Measurements from ENCODE around the gene TSPAN33. TPM values are rescaled to one million over a fixed set of nuclear protein-coding genes. Genes with fewer than 3 reads are reported as not detected.

The TSPAN33 gene
- total RNA-seq, 2 donors from 2014 or later = 3.8 to 9.7 TPM

DNA sequence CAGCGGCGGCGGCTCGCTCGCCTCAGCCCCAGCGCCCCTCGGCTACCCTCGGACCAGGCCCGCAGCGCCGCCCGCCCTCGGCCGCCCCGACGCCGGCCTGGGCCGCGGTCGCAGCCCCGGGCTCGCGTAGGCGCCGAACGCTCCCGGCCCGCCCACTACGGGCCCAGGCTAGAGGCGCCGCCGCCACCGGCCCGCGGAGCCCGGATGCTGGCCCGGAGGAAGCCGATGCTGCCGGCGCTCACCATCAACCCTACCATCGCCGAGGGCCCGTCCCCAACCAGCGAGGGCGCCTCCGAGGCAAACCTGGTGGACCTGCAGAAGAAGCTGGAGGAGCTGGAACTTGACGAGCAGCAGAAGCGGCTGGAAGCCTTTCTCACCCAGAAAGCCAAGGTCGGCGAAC lies 18.2 kb upstream of the TSPAN33 start:
- DNase-seq = no peak
- H3K4me3 ChIP-seq = no peak overlapping the region
- no peak overlapping the region for H3K9ac ChIP-seq (ENCODE audit: low read depth in 2 of 2, low read length in 2 of 2)
- H3K36me3 ChIP-seq = no peaks in the 10 kb centered on the region
- no peak overlapping the region for H3K27ac ChIP-seq
- H3K4me1 ChIP-seq = no peaks in the 10 kb centered on the region
- TF ChIP-seq, protein P1, sequence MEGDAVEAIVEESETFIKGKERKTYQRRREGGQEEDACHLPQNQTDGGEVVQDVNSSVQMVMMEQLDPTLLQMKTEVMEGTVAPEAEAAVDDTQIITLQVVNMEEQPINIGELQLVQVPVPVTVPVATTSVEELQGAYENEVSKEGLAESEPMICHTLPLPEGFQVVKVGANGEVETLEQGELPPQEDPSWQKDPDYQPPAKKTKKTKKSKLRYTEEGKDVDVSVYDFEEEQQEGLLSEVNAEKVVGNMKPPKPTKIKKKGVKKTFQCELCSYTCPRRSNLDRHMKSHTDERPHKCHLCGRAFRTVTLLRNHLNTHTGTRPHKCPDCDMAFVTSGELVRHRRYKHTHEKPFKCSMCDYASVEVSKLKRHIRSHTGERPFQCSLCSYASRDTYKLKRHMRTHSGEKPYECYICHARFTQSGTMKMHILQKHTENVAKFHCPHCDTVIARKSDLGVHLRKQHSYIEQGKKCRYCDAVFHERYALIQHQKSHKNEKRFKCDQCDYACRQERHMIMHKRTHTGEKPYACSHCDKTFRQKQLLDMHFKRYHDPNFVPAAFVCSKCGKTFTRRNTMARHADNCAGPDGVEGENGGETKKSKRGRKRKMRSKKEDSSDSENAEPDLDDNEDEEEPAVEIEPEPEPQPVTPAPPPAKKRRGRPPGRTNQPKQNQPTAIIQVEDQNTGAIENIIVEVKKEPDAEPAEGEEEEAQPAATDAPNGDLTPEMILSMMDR (IDR thresholded peaks at IDR 0.05) = no peak
- intact Hi-C loops (cut with DNase I) = no loop called here
- no peaks in the 10 kb centered on the region for H3K9me3 ChIP-seq
- no peaks in the 10 kb centered on the region for H3K27me3 ChIP-seq

DNA sequence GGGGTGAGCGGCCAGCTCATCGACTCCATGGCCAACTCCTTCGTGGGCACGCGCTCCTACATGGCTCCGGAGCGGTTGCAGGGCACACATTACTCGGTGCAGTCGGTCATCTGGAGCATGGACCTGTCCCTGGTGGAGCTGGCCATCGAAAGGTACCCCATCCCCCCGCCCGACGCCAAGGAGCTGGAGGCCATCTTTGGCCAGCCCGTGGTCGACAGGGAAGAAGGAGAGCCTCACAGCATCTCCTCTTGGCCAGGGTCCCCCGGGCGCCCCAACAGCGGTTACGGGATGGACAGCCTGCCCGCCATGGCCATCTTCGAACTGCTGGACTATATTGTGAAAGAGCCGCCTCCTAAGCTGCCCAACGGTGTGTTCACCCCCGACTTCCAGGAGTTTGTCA lies 17.4 kb upstream of the TSPAN33 start:
- H3K27me3 ChIP-seq = no peaks in the 10 kb centered on the region
- DNase-seq = no peak
- intact Hi-C loops (cut with DNase I) = no loop called here
- no peak overlapping the region for H3K9ac ChIP-seq (ENCODE audit: low read depth in 2 of 2, low read length in 2 of 2)
- TF ChIP-seq, protein P1 (IDR thresholded peaks at IDR 0.05) = no peak
- no peaks in the 10 kb centered on the region for H3K9me3 ChIP-seq
- no peak overlapping the region for H3K27ac ChIP-seq
- H3K4me1 ChIP-seq = no peaks in the 10 kb centered on the region
- no peaks in the 10 kb centered on the region for H3K36me3 ChIP-seq
- H3K4me3 ChIP-seq = no peak overlapping the region

GRCh38 chr7:129127601-129128000 lies 16.9 kb upstream of the TSPAN33 start:
- Histone ChIP-seq H3K27ac (no peak overlapping the region), H3K9ac (ENCODE audit: low read depth in 2 of 2, low read length in 2 of 2) (no peak overlapping the region), H3K4me1 (no peaks in the 10 kb centered on the region), H3K36me3 (no peaks in the 10 kb centered on the region), H3K27me3 (no peaks in the 10 kb centered on the region), H3K4me3 (no peak overlapping the region), H3K9me3 (no peaks in the 10 kb centered on the region)
- DNase-seq = no peak
- intact Hi-C loops (cut with DNase I) = no loop called here
- TF ChIP-seq, protein P1 (IDR thresholded peaks at IDR 0.05) = no peak

DNA sequence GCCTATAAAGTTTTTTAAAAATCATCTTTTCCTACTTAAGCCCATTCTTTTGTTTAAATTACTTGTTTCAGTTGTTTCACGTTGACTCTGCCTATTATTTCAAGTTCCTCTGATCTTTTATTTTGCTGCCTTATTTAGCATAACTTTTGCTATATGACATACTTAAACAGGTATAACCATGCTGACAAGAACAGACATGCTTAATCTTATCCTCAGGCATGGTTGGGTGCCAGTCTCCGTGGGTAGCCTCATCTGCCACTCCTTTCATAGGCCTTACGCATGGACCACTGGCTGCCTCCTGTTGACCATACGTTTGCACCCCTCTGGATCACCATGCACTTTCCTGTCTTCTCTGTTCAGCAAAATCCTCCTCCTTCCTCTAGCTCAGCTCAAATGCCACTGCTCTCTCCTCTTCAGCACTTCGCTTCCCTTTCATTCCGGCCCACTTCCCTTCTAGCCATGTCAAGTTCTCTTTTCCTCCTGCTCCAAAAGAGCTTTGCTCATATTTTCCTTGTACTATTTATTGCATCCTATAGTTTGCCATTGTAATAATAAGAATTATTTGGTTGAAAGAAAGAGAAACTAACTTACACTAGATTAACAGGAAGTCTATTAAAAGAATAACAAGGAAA lies 10.0 kb upstream of the TSPAN33 start:
- Histone ChIP-seq H3K27ac (peak overlapping the region; percentile 44), H3K9me3 (no peaks in the 10 kb centered on the region), H3K36me3 (no peaks in the 10 kb centered on the region), H3K27me3 (no peaks in the 10 kb centered on the region), H3K4me3 (no peak overlapping the region), H3K4me1 (no peaks in the 10 kb centered on the region), H3K9ac (ENCODE audit: low read depth in 2 of 2, low read length in 2 of 2) (no peak overlapping the region)
- DNase-seq = no peak
- intact Hi-C loops (cut with DNase I) = no loop called here
- TF ChIP-seq, protein P1 (IDR thresholded peaks at IDR 0.05) = no peak

DNA sequence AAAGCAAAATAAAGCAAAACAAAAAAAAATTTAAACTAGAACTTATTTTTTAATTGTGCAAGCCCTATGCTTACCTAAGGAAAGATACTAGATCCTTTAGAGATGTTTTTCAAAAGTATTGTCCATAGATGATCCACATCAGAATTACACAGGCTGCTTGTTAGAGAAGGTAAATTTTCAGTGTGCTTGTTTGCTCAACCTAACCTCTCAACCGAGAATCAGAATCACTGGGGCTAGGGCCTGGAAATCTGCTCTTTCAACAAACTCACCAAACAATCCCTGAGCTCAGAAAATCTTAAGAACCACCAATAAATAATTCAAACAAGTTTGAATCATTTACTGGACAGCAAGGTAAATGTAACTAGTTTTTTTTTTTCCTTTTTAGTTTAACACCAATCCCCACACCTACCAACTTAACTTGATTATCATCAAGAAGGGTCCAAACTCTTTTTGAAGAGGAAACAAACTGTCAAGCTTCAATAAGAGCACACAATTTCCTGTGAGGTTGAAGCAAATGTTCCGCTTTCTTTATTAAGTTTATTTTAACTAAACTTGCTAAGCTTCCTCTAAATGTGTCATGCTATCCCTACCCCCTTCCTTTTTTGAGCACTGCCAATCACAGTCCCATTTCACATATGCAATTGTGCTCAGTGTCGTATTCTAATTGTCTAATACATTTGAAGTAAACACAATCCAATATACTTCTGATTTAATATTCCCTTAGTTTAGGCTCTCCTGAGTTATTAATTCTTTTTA lies 7.4 kb upstream of the TSPAN33 start:
- Histone ChIP-seq H3K27ac (peak overlapping the region; percentile 32), H3K36me3 (no peaks in the 10 kb centered on the region), H3K9ac (ENCODE audit: low read depth in 2 of 2, low read length in 2 of 2) (no peak overlapping the region), H3K9me3 (no peaks in the 10 kb centered on the region), H3K27me3 (no peaks in the 10 kb centered on the region), H3K4me1 (no peaks in the 10 kb centered on the region), H3K4me3 (no peak overlapping the region)
- intact Hi-C loops (cut with DNase I) = no loop called here
- TF ChIP-seq, protein P1 (IDR thresholded peaks at IDR 0.05) = no peak
- no peak for DNase-seq
